CD4-positive, alpha-beta T cell treated with Interleukin-17A for 1 hour (primary cell): ENCODE results near the gene PALM2AKAP2.

Experiments used
- DNase-seq: peaks from one replicate; pipeline ENCODE4 v3.0.0-alpha.2; 2020

PALM2AKAP2 gene

GRCh38 chr9:109779711-109780452 lies at the start of gene PALM2AKAP2:
PALM2AKAP2 (plus strand) TSS chr9:109780198; CDS start chr9:109780489, 291 bp downstream.
- DNase-seq, result no peak

- no peak for DNase-seq
These were observed 49.8 kb upstream of the PALM2AKAP2 start for GRCh38 chr9:109730228-109730627.

GRCh38 chr9:109733690-109734089 lies 46.3 kb upstream of the PALM2AKAP2 start:
- no peak for DNase-seq

DNA sequence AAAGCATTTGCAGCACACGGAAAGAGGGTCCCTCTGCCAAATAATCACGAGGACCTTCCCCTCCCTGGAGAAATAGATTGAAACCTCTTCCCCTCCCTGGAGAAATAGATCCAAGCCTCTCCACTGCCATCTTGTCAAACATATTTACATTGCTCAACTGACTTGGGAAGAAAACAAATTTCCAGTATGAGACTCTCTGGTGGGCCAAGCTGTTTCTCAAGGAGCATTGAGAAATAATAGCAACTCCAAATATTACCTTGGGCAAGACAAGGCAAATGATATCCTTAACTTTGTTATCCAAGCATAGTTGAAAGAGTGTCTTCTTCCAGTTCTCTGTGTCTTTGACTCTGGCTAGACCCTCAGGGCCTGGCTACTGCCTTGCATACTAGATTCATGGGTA lies 45.2 kb upstream of the PALM2AKAP2 start:
- DNase-seq, result no peak

DNA sequence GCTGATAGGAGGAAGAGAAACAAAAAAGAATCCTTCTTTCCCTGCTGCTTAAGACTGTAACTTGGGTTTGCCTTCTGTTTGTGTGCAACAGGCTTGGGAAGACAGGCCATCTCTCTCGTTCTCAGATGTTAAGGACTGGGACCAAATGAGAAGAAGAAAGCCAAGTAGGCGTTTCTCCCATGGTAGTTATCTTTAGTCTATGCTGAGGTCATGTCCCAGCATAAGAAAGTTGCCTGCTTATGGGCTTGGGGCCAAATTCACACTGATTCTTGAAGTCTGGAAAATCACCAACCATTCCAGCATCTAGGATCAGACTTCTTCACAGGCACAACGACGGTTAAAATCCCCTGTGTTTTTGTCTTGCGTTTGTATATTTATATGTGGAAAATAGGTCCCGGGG lies 44.2 kb upstream of the PALM2AKAP2 start:
- no peak for DNase-seq

DNA sequence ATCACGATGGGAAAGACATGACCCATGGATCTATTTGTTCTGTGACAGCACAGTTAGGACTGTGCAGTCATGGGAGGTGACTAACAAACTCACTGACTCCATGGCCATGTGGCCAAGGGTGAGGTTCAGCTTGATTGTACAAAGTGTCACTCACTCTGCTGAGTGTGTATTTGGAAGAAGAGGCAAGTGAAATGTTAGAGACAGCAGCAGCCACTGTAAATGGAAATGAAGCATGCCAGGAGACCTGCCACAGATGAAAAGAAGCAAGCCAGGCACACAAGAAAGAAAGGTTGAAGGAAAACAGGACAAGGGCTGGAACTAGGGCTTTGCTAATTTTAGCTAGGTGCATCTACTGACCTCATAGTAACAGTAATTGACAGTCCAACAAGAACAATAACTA lies 42.7 kb upstream of the PALM2AKAP2 start:
- no peak for DNase-seq

GRCh38 chr9:109739760-109740159 lies 40.2 kb upstream of the PALM2AKAP2 start:
- DNase-seq, result no peak

DNA sequence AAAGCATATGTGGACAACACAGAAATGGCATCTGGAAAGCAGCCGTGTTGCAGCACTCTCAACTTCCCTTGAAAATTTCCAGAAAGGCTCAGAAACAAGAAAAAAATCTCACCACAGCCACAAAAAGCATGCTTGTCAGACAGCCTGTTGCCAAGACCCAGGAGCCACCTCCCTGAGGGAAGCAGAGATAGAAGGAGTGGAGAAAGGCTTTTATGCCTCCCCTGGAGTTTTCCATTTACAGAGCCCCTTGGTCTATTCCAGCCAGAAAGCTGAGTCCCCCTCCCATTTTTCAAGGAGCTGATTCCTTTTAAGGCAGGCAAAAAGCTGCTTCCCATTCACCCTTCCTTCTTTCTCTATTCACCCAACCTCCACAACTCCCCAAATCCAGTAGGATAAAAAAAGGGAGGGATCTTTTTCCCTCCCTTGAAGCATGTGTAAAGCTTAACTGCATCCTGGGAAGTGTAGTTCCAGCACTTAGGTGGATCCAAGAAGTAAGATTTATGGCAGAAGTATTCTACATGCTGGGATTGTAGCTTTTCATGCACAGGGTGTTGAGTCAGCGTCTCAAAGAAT lies 37.1 kb upstream of the PALM2AKAP2 start:
- no peak for DNase-seq

DNA sequence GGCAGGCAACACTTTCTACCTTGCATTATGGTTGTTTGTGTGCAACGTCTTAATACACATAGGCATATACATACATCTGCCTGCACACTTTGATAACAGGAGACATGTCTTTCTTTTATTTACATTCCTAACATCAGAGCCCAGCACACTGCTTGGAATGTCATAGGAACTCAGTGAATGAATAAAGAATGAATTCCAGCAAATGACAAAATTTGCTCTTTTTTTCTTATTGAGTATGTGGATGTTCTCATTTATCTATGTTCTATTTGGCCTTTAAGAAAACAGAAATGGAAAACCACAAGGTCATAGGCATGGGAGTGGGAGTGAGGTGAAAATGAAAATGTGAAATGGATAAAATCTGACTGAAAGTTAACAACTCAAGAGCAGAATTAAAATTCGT lies 36.3 kb upstream of the PALM2AKAP2 start:
- DNase-seq, result no peak

GRCh38 chr9:109745335-109746283 lies 34.4 kb upstream of the PALM2AKAP2 start:
- DNase-seq, result no peak

DNA sequence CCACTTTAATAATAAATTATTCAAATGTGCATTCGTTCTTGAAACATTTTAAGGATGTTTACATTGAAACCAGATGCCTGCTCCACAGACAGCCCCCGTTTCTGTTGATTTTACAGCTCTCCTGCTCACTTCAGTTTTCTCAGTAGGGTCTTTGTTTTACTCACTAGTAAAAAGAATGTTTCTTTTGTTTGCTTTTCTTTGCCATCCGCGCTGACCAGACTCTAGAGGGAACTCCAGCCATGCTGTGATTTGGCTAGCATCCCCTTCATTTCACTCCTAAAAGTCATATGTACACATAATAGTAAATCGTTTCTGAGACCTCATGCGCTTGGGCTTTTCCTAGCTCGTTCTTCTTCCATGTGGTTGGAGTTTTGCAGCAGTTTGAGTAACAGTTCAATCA lies 28.7 kb upstream of the PALM2AKAP2 start:
- DNase-seq, result no peak

GRCh38 chr9:109753308-109753707 lies 26.7 kb upstream of the PALM2AKAP2 start:
- no peak for DNase-seq

- no peak for DNase-seq
These were observed 25.0 kb upstream of the PALM2AKAP2 start for GRCh38 chr9:109755040-109755439.

- no peak for DNase-seq
These were observed 20.4 kb upstream of the PALM2AKAP2 start for GRCh38 chr9:109759589-109759988.

DNA sequence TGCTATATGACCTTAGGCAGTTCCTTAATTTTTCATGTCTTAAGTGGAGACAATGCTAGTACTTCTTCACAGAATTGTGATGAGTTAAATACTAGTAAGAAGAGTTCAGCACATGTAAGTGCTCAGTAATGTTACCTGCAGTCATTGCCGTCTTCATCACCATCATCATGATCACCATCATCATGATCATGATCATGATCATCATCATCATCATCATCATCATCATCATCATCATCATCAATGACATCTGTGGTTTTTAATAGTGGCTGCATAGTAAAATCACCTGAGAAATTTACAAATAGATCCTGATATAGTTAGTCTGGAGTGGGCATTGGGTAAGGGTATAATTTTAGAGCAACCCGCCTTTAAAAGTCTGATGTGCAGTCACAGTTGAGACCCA lies 14.7 kb upstream of the PALM2AKAP2 start:
- no peak for DNase-seq

- no peak for DNase-seq
These were observed 14.2 kb upstream of the PALM2AKAP2 start for GRCh38 chr9:109765830-109766229.

- no peak for DNase-seq
These were observed 13.6 kb upstream of the PALM2AKAP2 start for GRCh38 chr9:109766351-109766750.

- no peak for DNase-seq
These were observed 12.6 kb upstream of the PALM2AKAP2 start for GRCh38 chr9:109767404-109767803.

DNA sequence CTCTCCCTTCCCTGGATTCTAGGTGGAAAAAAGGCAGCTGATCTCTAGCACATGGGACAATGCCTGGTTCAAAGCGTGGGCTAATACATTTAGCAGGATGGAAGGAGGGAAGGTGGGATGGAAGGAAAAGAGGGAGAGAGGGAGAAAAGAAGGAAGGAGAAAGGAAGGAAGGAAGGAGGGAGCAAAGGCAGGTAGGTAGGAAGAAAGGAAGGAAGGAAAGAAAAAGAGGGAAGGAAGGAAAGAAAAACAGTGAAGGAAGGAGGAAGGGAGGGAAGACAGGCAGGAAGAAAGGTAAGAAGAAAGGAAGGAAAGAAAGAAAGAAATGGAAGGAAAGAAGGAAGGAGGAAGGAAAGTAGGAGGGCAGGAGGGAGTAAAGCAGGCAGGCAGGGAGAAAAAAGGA lies 12.2 kb upstream of the PALM2AKAP2 start:
- DNase-seq, result no peak

- DNase-seq, result no peak
These were observed 10.7 kb upstream of the PALM2AKAP2 start for GRCh38 chr9:109769250-109769649.

DNA sequence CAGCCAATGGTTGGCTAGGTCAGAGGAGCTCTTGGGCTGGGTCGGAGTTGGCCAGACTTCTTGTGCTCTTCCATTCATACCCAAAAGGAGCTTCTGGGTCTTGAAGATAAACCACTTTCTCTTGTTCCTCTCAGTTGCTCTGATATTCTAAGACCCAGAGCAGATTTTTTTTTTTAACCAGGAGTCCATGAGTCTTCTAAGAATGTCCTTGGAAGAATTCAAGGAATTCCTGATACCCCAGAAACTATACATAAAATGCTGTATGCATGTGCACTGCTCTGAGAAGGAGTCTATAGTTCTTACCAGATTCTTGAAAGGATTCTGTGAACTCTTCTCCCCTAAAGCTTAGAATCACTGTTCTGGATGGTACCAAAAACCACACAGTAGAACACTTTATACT lies 9.9 kb upstream of the PALM2AKAP2 start:
- DNase-seq, result no peak

- DNase-seq, result no peak
These were observed 8.9 kb upstream of the PALM2AKAP2 start for GRCh38 chr9:109771087-109771486.

GRCh38 chr9:109771796-109772531 lies 8.0 kb upstream of the PALM2AKAP2 start:
- DNase-seq, result no peak
